NCI-H510A (cell line): Measurements from ENCODE around the gene ATG2B.
A peak's percentile ranks its signal among the peaks of the same experiment; 100 is the strongest.

ENCODE experiments used
- DNase-seq: peaks from one replicate; lab custom pipeline; 2025; lab: John Stamatoyannopoulos, UW

The ATG2B gene

DNA sequence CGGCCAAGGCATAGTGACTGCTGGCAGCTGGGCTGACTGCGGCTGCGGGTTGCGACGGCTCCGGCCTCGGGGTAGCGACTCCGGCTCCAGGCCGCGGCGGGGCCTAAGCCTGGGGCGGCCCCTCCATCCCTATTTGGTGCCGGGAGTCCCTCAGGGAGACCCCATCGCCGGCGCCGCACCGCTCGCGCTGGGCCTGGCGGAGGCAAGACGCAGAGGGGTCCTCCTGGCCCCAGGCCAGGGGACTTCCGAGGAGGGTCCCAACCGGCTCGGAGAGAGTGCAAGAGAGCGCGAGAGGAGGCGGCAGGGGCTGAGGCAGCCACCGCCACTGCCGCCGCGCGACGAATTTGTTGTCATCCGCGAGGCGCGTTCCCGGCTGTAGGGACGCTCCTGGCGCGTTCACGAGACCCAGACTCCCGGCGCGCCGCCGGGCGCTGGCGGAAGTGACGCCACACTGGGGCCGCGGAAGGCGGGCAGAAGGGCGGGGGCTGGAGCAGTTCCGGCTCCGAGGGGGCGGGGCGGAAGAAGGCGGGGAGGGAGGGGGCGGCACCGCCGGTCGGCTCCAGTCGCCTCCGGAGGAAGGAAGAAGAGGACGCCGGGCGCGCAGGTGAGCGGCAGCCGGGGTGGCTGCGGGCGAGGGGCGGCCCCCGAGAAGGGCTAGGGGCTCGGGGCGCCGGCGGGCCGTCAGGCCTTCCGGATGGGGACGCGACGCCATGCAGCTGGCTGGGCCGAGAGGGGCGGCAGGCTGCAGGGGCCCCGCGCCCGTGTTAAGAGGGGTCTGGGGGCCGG is at the start of gene ATG2B, which contains the start of gene GSKIP:
Gene ATG2B (minus strand): TSS at position 377 of the 786 bp plus-strand sequence. CDS start 365 bp downstream, at position 12.
Gene GSKIP (plus strand): TSS at position 562 of the 786 bp plus-strand sequence. CDS start 18,722 bp downstream, outside the sequence.
- peak; percentile 89 for DNase-seq

GRCh38 chr14:96410119-96410518 is 47.0 kb upstream of the ATG2B start:
- no peak for DNase-seq

- no peak for DNase-seq
Measured at GRCh38 chr14:96409701-96410100, 46.6 kb upstream of the ATG2B start.

DNA sequence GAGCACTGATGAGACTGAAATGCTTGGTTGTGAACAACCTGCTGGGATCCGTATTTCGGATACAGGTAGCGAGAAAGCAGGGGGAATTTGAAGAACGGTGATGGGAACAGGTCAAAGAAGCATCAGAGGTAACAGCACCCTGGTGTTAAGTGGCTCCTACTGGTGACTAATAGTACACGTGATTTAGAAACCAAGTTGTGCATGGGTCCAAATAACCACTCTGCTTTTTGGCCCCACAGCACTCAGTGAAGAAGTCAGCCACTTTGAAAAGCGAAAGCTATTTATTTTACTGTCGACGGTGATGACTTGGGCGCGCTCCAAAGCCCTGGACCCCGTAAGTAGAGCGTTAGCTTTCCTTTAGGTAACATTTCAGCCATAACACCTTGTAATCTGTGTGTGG is 45.5 kb upstream of the ATG2B start:
- no peak for DNase-seq

DNA sequence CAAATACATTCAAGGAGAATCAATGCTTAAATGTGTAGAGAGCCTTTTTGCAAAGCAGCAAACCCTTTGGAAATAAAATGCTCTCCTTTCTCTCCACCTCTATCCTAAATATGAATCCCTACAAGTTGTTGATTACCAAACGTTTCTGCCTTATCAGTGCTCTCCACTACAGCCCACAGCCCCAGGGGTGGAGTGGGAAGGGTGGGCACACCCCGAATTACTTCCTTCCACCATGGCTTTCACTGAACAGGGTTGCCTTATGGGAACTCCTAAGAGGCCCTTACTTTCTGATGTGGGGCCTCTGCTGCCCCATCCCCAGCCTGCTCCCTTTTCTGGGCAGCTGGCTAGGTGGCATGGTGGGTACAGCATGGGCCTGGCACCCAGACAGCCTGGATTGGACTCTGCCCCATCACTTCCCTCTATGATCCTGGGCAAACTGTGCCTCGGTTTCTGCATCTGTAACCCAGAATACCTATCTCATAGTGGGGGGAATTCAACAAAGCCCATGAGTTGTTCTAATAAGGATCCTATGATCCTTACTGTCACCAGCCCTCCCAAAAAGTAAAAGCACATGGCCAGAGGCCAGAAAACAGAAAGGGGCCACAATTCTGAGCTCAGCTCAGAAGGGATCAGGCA is 44.9 kb upstream of the ATG2B start:
- no peak for DNase-seq

GRCh38 chr14:96405677-96406076 is 42.5 kb upstream of the ATG2B start:
- DNase-seq: no peak

- no peak for DNase-seq
Measured at GRCh38 chr14:96403409-96403808, 40.3 kb upstream of the ATG2B start.

DNA sequence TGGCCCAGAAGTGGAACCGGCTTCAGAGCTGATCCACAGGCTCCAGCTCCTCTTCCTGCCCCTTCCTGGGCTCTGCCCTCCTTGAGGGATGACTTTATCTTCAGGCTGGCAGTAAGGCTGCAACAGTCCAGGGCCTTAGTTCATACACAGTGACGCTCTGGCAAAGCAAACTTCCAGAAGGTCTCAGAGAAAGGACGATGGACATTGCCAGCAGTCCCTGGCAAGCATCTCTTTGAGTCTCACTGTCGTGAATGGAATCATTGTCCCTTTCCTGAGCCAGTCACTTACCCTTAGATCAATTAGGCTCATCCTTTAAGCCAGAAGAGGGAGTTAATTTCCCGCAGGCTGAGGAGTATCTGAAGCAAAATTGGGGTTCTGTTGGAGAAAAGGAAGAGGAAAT is 37.4 kb upstream of the ATG2B start:
- DNase-seq: no peak

GRCh38 chr14:96399405-96399804 is 36.3 kb upstream of the ATG2B start:
- DNase-seq: no peak

GRCh38 chr14:96398921-96399320 is 35.8 kb upstream of the ATG2B start:
- DNase-seq: no peak

DNA sequence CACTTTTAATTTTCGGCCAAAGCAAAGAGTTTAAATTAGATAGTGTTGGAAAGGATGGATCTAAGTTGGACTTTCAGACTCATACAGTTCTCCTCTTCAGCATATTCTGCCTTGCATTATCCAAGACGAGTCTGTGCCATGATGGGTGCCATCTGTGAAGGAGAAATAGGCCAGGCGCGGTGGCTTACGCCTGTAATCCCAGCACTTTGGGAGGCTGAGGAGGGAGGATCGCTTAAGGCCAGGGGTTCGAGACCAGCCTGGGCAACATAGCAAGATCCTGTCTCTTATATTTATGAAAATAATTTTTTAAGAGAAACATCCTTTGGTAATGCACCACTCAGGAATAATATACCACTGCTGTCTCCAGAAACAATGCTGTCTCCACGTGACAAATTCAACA is 35.3 kb upstream of the ATG2B start:
- no peak for DNase-seq

DNA sequence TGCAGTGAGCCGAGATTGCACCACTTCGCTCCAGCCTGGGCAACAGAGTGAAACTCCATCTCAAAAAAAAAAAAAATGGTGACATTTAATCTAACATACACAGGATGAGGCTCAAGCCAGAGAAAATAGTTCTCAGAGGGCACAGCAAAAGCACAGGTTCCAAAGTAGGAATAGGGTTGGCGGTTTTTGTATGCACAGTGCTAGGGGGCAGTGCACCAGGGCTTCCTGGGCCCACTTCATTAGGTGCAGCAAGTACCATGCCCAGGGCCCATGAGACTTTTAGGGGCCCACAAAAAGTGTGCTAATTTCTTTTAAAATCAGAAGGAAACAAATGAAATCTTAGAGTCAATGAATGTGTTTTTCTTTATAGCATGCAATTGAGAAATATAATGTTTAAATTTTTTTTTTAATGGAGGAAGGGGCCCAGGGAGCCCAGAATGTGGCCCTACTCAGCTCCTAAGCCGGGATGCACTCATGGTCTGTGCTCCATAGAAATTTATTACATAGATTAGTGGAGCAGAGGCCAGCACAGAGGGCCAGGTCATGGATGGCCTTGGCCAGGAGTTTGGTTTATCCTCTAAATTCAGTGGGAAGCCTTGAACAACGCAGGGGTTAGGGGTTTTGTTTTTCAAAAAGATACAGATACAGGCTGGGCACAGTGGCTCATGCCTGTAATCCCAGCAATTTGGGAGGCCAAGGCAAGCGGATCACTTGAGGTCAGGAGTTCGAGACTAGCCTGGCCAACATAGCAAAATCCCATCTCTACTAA is 31.1 kb upstream of the ATG2B start:
- DNase-seq: no peak

DNA sequence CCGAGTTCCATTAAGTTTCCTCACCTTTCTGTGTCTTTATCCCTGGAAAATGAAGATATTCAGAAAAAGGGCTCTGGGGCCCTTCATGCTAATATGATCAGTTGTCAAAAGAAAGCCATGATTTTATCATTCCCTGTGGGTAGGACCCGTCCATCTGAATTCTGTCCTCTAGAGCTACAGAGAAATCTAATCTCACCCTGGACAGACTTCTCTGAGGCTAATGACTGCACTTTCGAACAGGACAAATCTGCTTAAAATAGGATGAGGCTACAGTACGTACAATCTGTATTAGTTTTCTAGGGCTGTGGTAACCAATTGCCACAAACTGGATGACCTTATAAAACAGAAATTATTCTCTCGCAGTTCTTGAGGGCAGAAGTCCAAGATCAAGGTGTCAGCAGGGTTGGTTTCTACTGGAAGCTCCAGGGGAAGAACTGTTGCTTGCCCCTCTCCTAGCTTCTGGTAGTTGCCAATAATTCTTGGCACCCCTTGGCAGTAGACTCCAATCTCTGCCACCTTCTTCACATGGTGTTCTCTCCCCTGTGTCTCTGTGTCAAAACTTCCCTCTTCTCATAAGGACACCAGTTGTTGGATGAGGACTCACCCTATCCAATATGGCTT is 30.0 kb upstream of the ATG2B start:
- no peak for DNase-seq

DNA sequence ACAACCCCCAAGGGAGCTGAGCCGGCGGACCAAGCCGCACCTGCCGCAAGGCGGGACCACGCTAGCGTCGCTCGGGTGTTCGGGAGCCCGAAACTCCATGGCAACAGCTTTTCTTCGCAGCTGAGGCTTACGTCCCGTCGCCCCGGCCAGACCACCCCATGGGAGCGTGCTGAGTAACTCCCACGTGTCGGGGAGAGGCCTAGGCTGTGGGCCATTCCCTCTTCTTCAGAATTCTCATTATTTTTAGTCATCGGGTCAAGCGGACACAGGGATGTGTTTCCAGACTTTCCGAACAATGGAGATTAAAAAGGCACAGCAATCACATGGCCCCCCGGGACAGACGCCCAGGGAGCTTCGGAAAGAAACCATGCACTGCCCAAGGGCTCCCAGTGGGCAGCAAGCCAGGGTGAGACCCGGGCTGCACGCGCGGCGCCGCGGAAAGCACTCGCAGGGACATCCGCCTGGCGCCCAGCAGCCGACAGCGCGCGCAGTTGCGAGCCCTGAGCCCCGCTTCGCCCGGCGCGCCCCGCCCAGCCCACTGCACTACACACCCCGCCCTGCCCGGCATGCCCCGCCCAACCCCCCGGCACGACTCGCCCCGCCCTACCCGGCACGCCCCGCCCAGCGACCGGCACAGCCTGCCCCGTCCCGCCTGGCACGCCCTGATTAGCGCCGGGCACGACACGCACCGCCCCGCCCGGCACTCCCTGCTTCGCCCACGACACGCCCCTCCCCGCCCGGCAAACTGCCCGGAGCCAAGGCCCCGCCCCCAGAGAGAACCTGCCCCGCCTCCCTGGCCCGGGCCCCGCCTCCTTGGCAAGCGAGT is 28.4 kb upstream of the ATG2B start:
- DNase-seq: peak; percentile 89

DNA sequence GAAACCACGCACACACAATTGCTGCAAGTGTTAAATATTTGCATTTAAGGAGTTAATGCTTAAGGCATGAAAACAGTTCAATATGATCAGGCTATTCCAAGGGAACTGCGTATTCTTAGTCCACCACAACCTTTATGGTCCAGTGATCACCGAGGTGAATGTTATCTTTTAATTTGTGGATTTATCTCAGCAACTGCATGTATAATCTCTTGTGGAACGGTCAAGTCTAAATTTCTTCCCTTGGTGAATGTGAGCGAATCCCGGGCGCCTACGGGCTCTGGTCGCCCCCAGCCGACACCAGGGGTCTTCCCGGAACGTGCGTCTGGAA is 27.8 kb upstream of the ATG2B start:
- DNase-seq: no peak

DNA sequence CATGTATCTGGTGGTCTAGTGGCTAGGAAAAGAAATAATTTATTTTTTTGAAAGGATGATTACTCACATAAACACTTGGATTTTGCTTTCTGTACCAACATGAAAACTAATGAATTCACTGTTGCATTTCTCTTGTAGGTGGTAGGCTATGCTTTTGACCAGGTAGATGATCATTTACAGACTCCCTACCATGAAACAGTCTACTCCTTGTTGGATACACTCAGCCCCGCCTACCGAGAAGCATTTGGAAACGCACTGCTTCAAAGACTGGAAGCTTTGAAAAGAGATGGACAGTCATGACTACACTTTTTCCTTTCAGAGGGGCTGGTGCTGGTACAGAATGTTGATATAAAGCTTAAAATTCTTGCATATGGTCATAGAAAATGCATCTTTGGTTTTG is 22.2 kb upstream of the ATG2B start:
- no peak for DNase-seq

DNA sequence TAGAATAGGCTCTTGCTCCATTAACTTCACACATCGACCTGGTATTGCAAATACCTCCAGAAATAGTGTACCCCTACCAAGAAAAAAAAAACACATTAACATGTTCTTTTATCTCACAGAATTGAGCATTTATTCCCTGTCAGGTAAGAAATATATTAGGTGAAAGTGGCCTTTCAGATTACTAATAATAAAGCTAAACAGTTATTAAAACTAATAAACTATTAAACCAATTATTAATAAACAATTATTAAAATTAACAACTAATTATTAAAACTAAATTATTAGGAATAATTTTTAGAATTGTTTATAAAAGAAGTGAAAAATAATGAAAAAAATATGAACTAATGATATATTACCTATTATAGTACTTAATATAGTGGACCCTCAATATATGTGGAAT is 21.6 kb upstream of the ATG2B start:
- no peak for DNase-seq

GRCh38 chr14:96384053-96384452 is 20.9 kb upstream of the ATG2B start:
- no peak for DNase-seq

DNA sequence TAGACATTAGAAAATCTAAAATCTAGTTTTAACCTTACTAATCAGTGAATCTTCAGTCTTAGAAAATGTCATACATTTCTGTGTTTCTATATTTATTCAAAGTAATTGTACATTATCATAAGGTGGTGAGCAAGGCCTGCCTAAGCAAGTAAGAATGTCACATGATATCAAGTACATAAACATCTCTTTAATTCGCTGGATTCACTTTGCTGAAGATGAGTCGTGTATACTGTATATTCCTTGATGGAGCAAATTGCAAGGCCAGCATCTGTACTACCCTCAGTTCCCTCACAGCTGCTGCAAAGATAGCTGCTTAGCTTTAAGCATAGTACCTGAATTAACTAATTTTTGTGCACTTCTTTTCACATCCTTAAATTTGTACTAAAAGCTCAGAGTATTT is 20.3 kb upstream of the ATG2B start:
- DNase-seq: no peak

- no peak for DNase-seq
Measured at GRCh38 chr14:96380735-96381134, 17.6 kb upstream of the ATG2B start.

GRCh38 chr14:96376093-96376492 is 13.0 kb upstream of the ATG2B start:
- no peak for DNase-seq

DNA sequence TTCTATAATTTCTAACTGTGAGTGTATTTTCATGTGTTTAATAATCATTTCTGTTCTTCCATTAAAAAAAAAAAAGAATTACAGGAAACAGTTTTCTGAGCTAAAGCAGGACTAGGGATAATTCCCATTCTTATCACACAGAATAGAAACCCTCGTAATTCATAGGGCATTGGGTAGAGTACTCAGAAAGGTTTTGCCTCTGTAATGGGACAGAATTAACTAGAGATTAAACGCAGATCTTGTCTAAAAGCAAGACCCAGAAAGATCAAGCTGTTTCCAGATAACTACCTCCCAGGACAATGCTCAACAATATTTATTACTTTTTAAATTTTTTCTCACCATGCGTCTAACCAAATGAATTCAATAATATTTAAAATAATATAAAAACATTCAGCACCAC is 10.4 kb upstream of the ATG2B start:
- DNase-seq: no peak
